M059J (cell line): ENCODE measurements around the gene SASS6. TPM values are rescaled to one million over a fixed set of nuclear protein-coding genes. Genes with fewer than 3 reads are reported as not detected.
A peak's percentile ranks its signal among the peaks of the same experiment; 100 is the strongest.

Source experiments
- DNase-seq: peaks from one replicate; pipeline ENCODE4 v3.0.0-alpha.2; 2012; ENCODE audit warnings: low read depth
- total RNA-seq: library from RNA; depleted of rRNA; stranded (reverse); fragments of >200 nt; shearing (Covaris generic); gene quantifications from 2 replicates; pipeline ENCODE4 v1.2.3, GENCODE V29; 2014; rRNA removed

SASS6 gene
- total RNA-seq = 9.4 and 10.1 TPM in 2 replicates

- DNase-seq = peak; percentile 99
These were observed at the start of gene SASS6, which contains the start of gene TRMT13 for GRCh38 chr1:100132566-100133477. TSS of gene SASS6 (minus strand) at chr1:100132930. CDS start at chr1:100132814, 116 bp downstream. TSS of gene TRMT13 (plus strand) at chr1:100133163. CDS start at chr1:100133169, 6 bp downstream.

GRCh38 chr1:100178091-100178490, 45.4 kb upstream of the SASS6 start, which contains the start of gene LRRC39:
TSS of gene LRRC39 (minus strand) at chr1:100178256. CDS start at chr1:100168516, 9,740 bp downstream.
- no peak for DNase-seq

GRCh38 chr1:100177295-100178041, 44.7 kb upstream of the SASS6 start:
- no peak for DNase-seq

GRCh38 chr1:100168051-100168450, 35.3 kb upstream of the SASS6 start:
- DNase-seq = no peak

- DNase-seq = no peak
These were observed 32.0 kb upstream of the SASS6 start for GRCh38 chr1:100164702-100165101.

GRCh38 chr1:100164216-100164615, 31.5 kb upstream of the SASS6 start:
- DNase-seq = no peak

GRCh38 chr1:100162881-100163280, 30.2 kb upstream of the SASS6 start:
- DNase-seq = no peak

- DNase-seq = no peak
These were observed 19.5 kb upstream of the SASS6 start for GRCh38 chr1:100152271-100152670.

- no peak for DNase-seq
These were observed 18.9 kb upstream of the SASS6 start for GRCh38 chr1:100151679-100152078.

GRCh38 chr1:100147875-100148274, 15.1 kb upstream of the SASS6 start:
- no peak for DNase-seq

GRCh38 chr1:100146958-100147357, 14.2 kb upstream of the SASS6 start:
- no peak for DNase-seq

GRCh38 chr1:100145116-100145515, 12.4 kb upstream of the SASS6 start:
- no peak for DNase-seq

- no peak for DNase-seq
These were observed 9.6 kb upstream of the SASS6 start for GRCh38 chr1:100142343-100142742.

- no peak for DNase-seq
These were observed 8.5 kb upstream of the SASS6 start for GRCh38 chr1:100141192-100141591.

- no peak for DNase-seq
These were observed 4.9 kb upstream of the SASS6 start for GRCh38 chr1:100137602-100138001.

GRCh38 chr1:100134872-100135271, 2.1 kb upstream of the SASS6 start:
- peak; percentile 15 for DNase-seq

GRCh38 chr1:100131623-100132022, 1.1 kb downstream of the SASS6 start:
- no peak for DNase-seq

GRCh38 chr1:100130552-100131077, 2.1 kb downstream of the SASS6 start:
- peak; percentile 69 for DNase-seq

GRCh38 chr1:100127226-100127625, 5.5 kb downstream of the SASS6 start:
- no peak for DNase-seq

- no peak for DNase-seq
These were observed 10.6 kb downstream of the SASS6 start for GRCh38 chr1:100122177-100122576.

GRCh38 chr1:100115524-100115923, 17.2 kb downstream of the SASS6 start:
- DNase-seq = no peak

GRCh38 chr1:100109554-100110066, 23.1 kb downstream of the SASS6 start:
- DNase-seq = no peak
